Stimulated activated CD8-positive, alpha-beta memory T cell treated with anti-CD3 and anti-CD28 coated beads, Interleukin-7, amount 100 ng/mL, for 48 hours (primary cell): ENCODE measurements around the gene ROCK2.

ENCODE experiments used
- DNase-seq, 2 donors: peaks; one replicate each; pipeline ENCODE4 v3.0.0-alpha.2; 2020; ENCODE audit warnings: low read depth in 1 of 2; ENCODE audit errors: extremely low read depth in 1 of 2

Gene ROCK2

GRCh38 chr2:11367170-11367730, 22.8 kb upstream of the ROCK2 start:
- no peak for DNase-seq

GRCh38 chr2:11366326-11366741, 21.9 kb upstream of the ROCK2 start:
- DNase-seq, result no peak

- no peak for DNase-seq
Measured at GRCh38 chr2:11365096-11365879, 20.9 kb upstream of the ROCK2 start.

GRCh38 chr2:11364565-11364887, 20.1 kb upstream of the ROCK2 start:
- no peak for DNase-seq

GRCh38 chr2:11363868-11364564, 19.6 kb upstream of the ROCK2 start:
- no peak for DNase-seq

- DNase-seq, result no peak
Measured at GRCh38 chr2:11359865-11360264, 15.4 kb upstream of the ROCK2 start.

- no peak for DNase-seq
Measured at GRCh38 chr2:11357428-11357972, 13.1 kb upstream of the ROCK2 start.

- DNase-seq, result no peak
Measured at GRCh38 chr2:11356764-11357163, 12.3 kb upstream of the ROCK2 start.

GRCh38 chr2:11355194-11356053, 11.0 kb upstream of the ROCK2 start:
- no peak for DNase-seq

- no peak for DNase-seq
Measured at GRCh38 chr2:11354363-11355154, 10.1 kb upstream of the ROCK2 start.

GRCh38 chr2:11352781-11353537, 8.5 kb upstream of the ROCK2 start:
- no peak for DNase-seq

- DNase-seq, result no peak
Measured at GRCh38 chr2:11348209-11348749, 3.8 kb upstream of the ROCK2 start.

- DNase-seq, result no peak
Measured at GRCh38 chr2:11347403-11347959, 3.0 kb upstream of the ROCK2 start.

GRCh38 chr2:11346023-11346482, 1.6 kb upstream of the ROCK2 start:
- no peak for DNase-seq

GRCh38 chr2:11344956-11345677, 681 bp upstream of the ROCK2 start:
- peak in 1 of 2 donors; percentile 4 for DNase-seq

- peak in 1 of 2 donors; percentile 8 for DNase-seq
Measured at GRCh38 chr2:11343650-11344341, 640 bp downstream of the ROCK2 start.

- no peak for DNase-seq
Measured at GRCh38 chr2:11343368-11343649, 1.1 kb downstream of the ROCK2 start.
